ENCODE measurements around the gene DDX31. TPM values are rescaled to one million over a fixed set of nuclear protein-coding genes. Genes with fewer than 3 reads are reported as not detected.

The DDX31 gene
- total RNA-seq, 4 donors from 2014 or later = 27.6 to 38.7 (median 31.8) TPM

- no peak for DNase-seq (ENCODE audit: low spot score in 2 of 2)
- 40 to 45% methylated on average over 5 of the region's 5 CpGs for WGBS, 2 donors
Measured at GRCh38 chr9:132672413-132672690, 2.6 kb upstream of the DDX31 start.

GRCh38 chr9:132671620-132672412, 2.0 kb upstream of the DDX31 start:
- Histone ChIP-seq H3K36me3 (no peaks in the 10 kb centered on the region), H3K4me1 (peaks cover 0 to 73% (median 15%) of the 10 kb centered on the region in 4 donors), H3K27ac (peak overlapping the region in 1 of 4 donors; percentile 98), H3K27me3 (no peaks in the 10 kb centered on the region), H3K4me3 (peak overlapping the region in 3 of 4 donors; percentile 81 to 90 (median 88)), H3K9me3 (no peaks in the 10 kb centered on the region)
- WGBS, 2 donors = 82 to 88% methylated on average over 6 of the region's 6 CpGs
- DNase-seq (ENCODE audit: low spot score in 2 of 2) = no peak
- TF ChIP-seq POLR2A (IDR thresholded peaks at IDR 0.05) (no peak), EP300 (IDR thresholded peaks at IDR 0.05) (no peak), CTCF (IDR thresholded peaks at IDR 0.05) (no peak)

More at GRCh38 chr9:132672413-132672690, 2.6 kb upstream of the DDX31 start:
- H3K4me3 ChIP-seq = peak overlapping the region in 1 of 4 donors; percentile 88
- no peaks in the 10 kb centered on the region for H3K9me3 ChIP-seq
- H3K36me3 ChIP-seq = no peaks in the 10 kb centered on the region
- TF ChIP-seq POLR2A (IDR thresholded peaks at IDR 0.05) (no peak), CTCF (IDR thresholded peaks at IDR 0.05) (no peak), EP300 (IDR thresholded peaks at IDR 0.05) (no peak)
- H3K4me1 ChIP-seq = peaks cover 0 to 76% (median 15%) of the 10 kb centered on the region in 4 donors
- H3K27ac ChIP-seq = no peak overlapping the region
- no peaks in the 10 kb centered on the region for H3K27me3 ChIP-seq

- Histone ChIP-seq H3K4me1 (peaks cover 0 to 68% (median 15%) of the 10 kb centered on the region in 4 donors), H3K36me3 (no peaks in the 10 kb centered on the region), H3K27me3 (no peaks in the 10 kb centered on the region), H3K27ac (peak within 1 kb of the TSS; percentile 84 to 98 (median 90)), H3K4me3 (peak within 1 kb of the TSS; percentile 74 to 90 (median 84)), H3K9me3 (no peaks in the 10 kb centered on the region)
- WGBS, 2 donors = 0% methylated on average over 31 to 42 of the region's 82 CpGs
- no peak for TF ChIP-seq POLR2A (IDR thresholded peaks at IDR 0.05)
- TF ChIP-seq EP300 (IDR thresholded peaks at IDR 0.05) = peak in 1 of 2 donors; percentile 52
- DNase-seq (ENCODE audit: low spot score in 2 of 2) = no peak
Measured at GRCh38 chr9:132670457-132671391, 941 bp upstream of the DDX31 start, which contains the start of gene GTF3C4. TSS of gene GTF3C4 (plus strand) at chr9:132670464. CDS start at chr9:132670599, 135 bp downstream.

DNA sequence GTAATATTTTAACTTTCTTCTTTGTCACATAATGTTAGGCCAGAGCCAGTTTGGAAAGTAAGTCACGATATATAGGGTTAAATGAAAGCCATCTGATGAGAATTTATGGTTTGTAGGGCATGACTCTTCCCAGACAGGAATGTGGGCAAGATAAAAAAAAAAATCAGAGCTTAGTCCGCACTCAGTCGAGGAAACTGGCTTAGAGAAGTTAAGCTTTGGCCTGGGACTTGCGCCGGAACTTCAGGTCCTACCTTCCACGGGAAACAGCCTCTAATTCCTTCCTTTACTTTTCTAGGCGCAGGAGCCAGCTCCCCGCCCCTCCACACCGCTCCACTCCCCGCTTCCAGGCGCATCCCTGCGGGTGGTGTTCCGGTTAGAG, 475 bp downstream of the DDX31 start:
- Histone ChIP-seq H3K36me3 (no peaks in the 10 kb centered on the region), H3K4me1 (peaks cover 0 to 61% (median 16%) of the 10 kb centered on the region in 4 donors), H3K9me3 (no peaks in the 10 kb centered on the region), H3K27me3 (no peaks in the 10 kb centered on the region), H3K4me3 (peak overlapping the region; percentile 74 to 90 (median 84)), H3K27ac (peak overlapping the region; percentile 84 to 98 (median 90))
- no peak for DNase-seq (ENCODE audit: low spot score in 2 of 2)
- TF ChIP-seq EP300 (IDR thresholded peaks at IDR 0.05) (no peak), POLR2A (IDR thresholded peaks at IDR 0.05) (no peak), CTCF (IDR thresholded peaks at IDR 0.05) (no peak)
- WGBS, 2 donors = 0 to 1% methylated on average over 13 of the region's 13 CpGs

DNA sequence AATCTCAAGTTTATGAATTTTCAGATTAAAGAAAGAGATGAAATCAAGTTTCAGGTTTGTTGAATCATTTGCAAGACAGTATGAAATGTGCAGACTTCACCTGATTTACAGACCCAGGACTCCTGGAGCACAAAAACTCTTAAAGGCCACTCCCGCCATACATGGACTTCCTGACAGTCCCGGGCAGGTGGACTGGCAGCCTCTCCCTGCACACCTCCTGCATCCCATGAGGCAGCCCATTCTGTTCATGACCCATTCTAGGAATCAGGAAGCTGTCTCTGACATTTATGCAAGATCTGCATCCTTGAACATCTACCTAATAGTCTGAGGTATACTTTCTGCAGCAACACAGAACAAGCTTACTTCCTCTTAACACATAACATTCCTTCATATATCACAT, 5.9 kb downstream of the DDX31 start:
- Histone ChIP-seq H3K27ac (peak overlapping the region in 2 of 4 donors; percentile 25 to 35), H3K9me3 (no peaks in the 10 kb centered on the region), H3K4me1 (peaks cover 0 to 35% (median 3%) of the 10 kb centered on the region in 4 donors), H3K4me3 (no peak overlapping the region), H3K27me3 (no peaks in the 10 kb centered on the region), H3K36me3 (peaks cover 0 to 30% (median 16%) of the 10 kb centered on the region in 3 donors)
- WGBS, 2 donors = 74 to 87% methylated on average over 2 of the region's 2 CpGs
- DNase-seq (ENCODE audit: low spot score in 2 of 2) = no peak
- TF ChIP-seq CTCF (IDR thresholded peaks at IDR 0.05) = no peak
- no peak for TF ChIP-seq EP300 (IDR thresholded peaks at IDR 0.05)
- TF ChIP-seq POLR2A (IDR thresholded peaks at IDR 0.05) = no peak
